ENCODE measurements around the gene CDC25B.

The CDC25B gene

GRCh38 chr20:3782597-3782996, 13.5 kb upstream of the CDC25B start:
- no peak overlapping the region for H2BK15ac ChIP-seq (replicated peaks; ENCODE audit: low read depth)
- WGBS (ENCODE audit: extremely low coverage, insufficient coverage, low lambda C conversion rate): no CpG with 5 or more reads among the region's 6 CpGs
- H3K79me2 ChIP-seq (ENCODE audit: control insufficient read depth, insufficient read depth, low read length): peaks cover 7% of the 10 kb centered on the region
- H3K18ac ChIP-seq (ENCODE audit: low read length): no peak overlapping the region
- no peak overlapping the region for H3K56ac ChIP-seq (ENCODE audit: low read length)
- peaks cover 18% of the 10 kb centered on the region for H3K79me1 ChIP-seq (ENCODE audit: low read length)
- H4K8ac ChIP-seq (ENCODE audit: low read depth, low read length): no peak overlapping the region
- H3K36me3 ChIP-seq (ENCODE audit: control insufficient read depth, insufficient read depth, low read length): peaks cover 3% of the 10 kb centered on the region
- H3K4me3 ChIP-seq (ENCODE audit: low read length): no peak overlapping the region
- DNase-seq: no peak
- no peak overlapping the region for H3K27ac ChIP-seq (ENCODE audit: low read depth, low read length)
- H4K5ac ChIP-seq (ENCODE audit: low read length): no peak overlapping the region
- H3K4me1 ChIP-seq (ENCODE audit: control insufficient read depth, low read depth, low read length): no peaks in the 10 kb centered on the region
- no peak overlapping the region for H2AK5ac ChIP-seq (ENCODE audit: low read length)
- H2BK5ac ChIP-seq (ENCODE audit: low read length): no peak overlapping the region
- H3K9ac ChIP-seq (ENCODE audit: low read length): no peak overlapping the region
- H3K4me2 ChIP-seq (ENCODE audit: low read length): no peak overlapping the region
- peaks cover 4% of the 10 kb centered on the region for H3K27me3 ChIP-seq (ENCODE audit: insufficient read depth, low read length, poor library complexity)
- H2BK120ac ChIP-seq (ENCODE audit: low read depth, low read length): no peak overlapping the region
- no peak overlapping the region for H3K23ac ChIP-seq (ENCODE audit: low read length)
- H3K4ac ChIP-seq (ENCODE audit: low read depth, low read length): no peak overlapping the region

DNA sequence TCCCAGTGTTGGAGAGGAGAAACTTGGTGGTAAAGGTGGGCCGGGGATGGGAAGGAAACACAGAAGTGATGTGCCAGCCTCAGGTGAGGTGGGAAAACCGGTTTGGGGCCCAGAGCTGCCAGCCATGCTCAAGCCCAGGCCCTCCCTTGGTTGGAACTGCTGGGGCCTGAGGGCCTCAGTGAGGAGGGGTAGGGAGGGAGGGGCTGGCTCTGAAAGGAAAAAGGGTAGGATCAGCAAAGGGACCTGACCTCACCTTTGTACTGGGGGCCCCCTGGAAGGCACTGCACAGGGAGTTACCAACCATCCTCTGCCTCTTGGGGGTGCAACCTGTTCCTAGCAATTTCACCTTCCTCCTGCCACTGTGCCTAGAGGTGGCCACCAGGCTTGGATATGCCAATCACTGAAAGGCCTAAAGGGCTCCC, 13.0 kb upstream of the CDC25B start:
- no peak overlapping the region for H3K56ac ChIP-seq (ENCODE audit: low read length)
- WGBS (ENCODE audit: extremely low coverage, insufficient coverage, low lambda C conversion rate): no CpG with 5 or more reads among the region's 2 CpGs
- no peak overlapping the region for H4K8ac ChIP-seq (ENCODE audit: low read depth, low read length)
- no peak overlapping the region for H3K4me2 ChIP-seq (ENCODE audit: low read length)
- no peak for DNase-seq
- peaks cover 18% of the 10 kb centered on the region for H3K79me1 ChIP-seq (ENCODE audit: low read length)
- no peak overlapping the region for H2BK5ac ChIP-seq (ENCODE audit: low read length)
- peaks cover 7% of the 10 kb centered on the region for H3K79me2 ChIP-seq (ENCODE audit: control insufficient read depth, insufficient read depth, low read length)
- peaks cover 4% of the 10 kb centered on the region for H3K27me3 ChIP-seq (ENCODE audit: insufficient read depth, low read length, poor library complexity)
- no peak overlapping the region for H3K9ac ChIP-seq (ENCODE audit: low read length)
- no peak overlapping the region for H3K4me3 ChIP-seq (ENCODE audit: low read length)
- no peak overlapping the region for H2BK120ac ChIP-seq (ENCODE audit: low read depth, low read length)
- H3K4ac ChIP-seq (ENCODE audit: low read depth, low read length): no peak overlapping the region
- no peak overlapping the region for H4K5ac ChIP-seq (ENCODE audit: low read length)
- H3K23ac ChIP-seq (ENCODE audit: low read length): no peak overlapping the region
- H3K18ac ChIP-seq (ENCODE audit: low read length): no peak overlapping the region
- H3K27ac ChIP-seq (ENCODE audit: low read depth, low read length): no peak overlapping the region
- H2AK5ac ChIP-seq (ENCODE audit: low read length): no peak overlapping the region
- no peak overlapping the region for H2BK15ac ChIP-seq (replicated peaks; ENCODE audit: low read depth)
- H3K4me1 ChIP-seq (ENCODE audit: control insufficient read depth, low read depth, low read length): no peaks in the 10 kb centered on the region
- peaks cover 3% of the 10 kb centered on the region for H3K36me3 ChIP-seq (ENCODE audit: control insufficient read depth, insufficient read depth, low read length)

DNA sequence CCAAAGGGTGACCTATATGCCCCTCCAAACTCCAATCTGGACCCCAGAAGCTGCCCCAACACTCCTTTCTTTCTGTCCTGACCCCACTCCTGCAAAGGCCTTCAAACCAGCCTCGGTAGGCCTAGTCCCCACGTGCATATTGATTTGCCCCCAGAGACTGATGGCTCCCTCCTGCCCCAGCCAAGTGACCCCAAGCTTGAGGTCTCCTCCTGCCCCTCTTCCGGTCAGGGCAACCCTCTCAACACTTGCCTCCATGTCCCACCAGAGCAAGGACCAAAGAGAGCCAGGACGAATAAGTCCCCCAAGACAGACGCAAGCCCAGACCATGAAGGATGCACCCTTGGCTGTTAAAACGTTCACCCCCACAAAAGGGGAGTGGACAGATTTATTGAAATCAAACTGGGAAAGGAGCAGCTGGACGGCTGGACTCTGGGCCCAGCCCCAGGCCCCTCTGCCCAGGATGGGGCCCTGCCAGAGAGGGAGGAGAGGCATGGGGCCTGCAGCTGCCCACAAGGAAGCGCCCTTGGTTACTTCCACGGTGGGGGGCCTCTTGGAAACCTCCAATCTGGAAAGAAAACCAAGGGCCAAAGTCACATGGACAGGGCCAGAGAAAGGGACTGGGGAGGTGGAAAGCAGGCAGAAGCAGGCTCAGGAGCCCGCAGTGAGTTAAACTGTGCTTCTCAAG, 12.5 kb upstream of the CDC25B start:
- H3K79me1 ChIP-seq (ENCODE audit: low read length): peaks cover 18% of the 10 kb centered on the region
- no peak overlapping the region for H2BK120ac ChIP-seq (ENCODE audit: low read depth, low read length)
- H3K23ac ChIP-seq (ENCODE audit: low read length): no peak overlapping the region
- no peak for DNase-seq
- no peak overlapping the region for H3K4me2 ChIP-seq (ENCODE audit: low read length)
- no peak overlapping the region for H3K4me3 ChIP-seq (ENCODE audit: low read length)
- no peak overlapping the region for H2AK5ac ChIP-seq (ENCODE audit: low read length)
- no peak overlapping the region for H3K4ac ChIP-seq (ENCODE audit: low read depth, low read length)
- no peak overlapping the region for H4K5ac ChIP-seq (ENCODE audit: low read length)
- peaks cover 7% of the 10 kb centered on the region for H3K79me2 ChIP-seq (ENCODE audit: control insufficient read depth, insufficient read depth, low read length)
- no peak overlapping the region for H3K27ac ChIP-seq (ENCODE audit: low read depth, low read length)
- H4K8ac ChIP-seq (ENCODE audit: low read depth, low read length): no peak overlapping the region
- H3K18ac ChIP-seq (ENCODE audit: low read length): no peak overlapping the region
- H3K9ac ChIP-seq (ENCODE audit: low read length): no peak overlapping the region
- no peak overlapping the region for H2BK15ac ChIP-seq (replicated peaks; ENCODE audit: low read depth)
- H3K4me1 ChIP-seq (ENCODE audit: control insufficient read depth, low read depth, low read length): no peaks in the 10 kb centered on the region
- H3K56ac ChIP-seq (ENCODE audit: low read length): no peak overlapping the region
- peaks cover 3% of the 10 kb centered on the region for H3K27me3 ChIP-seq (ENCODE audit: insufficient read depth, low read length, poor library complexity)
- peaks cover 3% of the 10 kb centered on the region for H3K36me3 ChIP-seq (ENCODE audit: control insufficient read depth, insufficient read depth, low read length)
- no CpG with 5 or more reads among the region's 10 CpGs for WGBS (ENCODE audit: extremely low coverage, insufficient coverage, low lambda C conversion rate)
- no peak overlapping the region for H2BK5ac ChIP-seq (ENCODE audit: low read length)

DNA sequence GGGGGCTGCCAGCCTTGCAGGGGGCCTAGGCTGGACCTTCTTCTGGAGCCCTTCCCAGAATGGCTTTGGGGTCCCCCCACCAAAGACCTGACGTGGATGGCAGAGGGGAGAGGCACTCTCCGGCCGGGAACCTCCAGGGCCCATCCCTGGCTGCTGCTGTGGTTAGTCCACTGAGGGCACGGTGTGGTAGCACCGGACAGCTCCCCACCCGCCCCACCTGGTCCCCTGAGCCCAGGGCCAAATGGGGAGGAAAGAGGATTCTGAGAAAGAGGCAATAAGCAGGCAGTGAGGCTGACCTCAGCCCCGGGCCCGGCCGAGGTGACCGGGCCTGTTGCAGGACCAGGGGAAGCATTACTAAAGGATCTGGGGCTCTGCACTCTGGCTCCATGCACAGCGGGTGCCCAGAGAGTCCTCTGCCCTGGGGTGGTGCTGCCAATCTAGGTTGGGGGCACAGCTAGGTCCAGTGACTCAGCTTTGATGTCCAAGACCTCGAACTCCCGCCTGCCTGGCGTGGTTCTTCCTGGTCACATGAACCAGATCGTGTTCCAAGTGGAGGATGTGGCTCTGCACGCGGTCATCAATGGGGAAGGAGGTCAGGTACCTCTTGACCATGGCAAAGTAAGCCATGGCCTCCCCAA, 11.8 kb upstream of the CDC25B start:
- Histone ChIP-seq H3K27ac (ENCODE audit: low read depth, low read length) (no peak overlapping the region), H3K23ac (ENCODE audit: low read length) (no peak overlapping the region), H3K18ac (ENCODE audit: low read length) (no peak overlapping the region), H2BK5ac (ENCODE audit: low read length) (no peak overlapping the region), H3K4ac (ENCODE audit: low read depth, low read length) (no peak overlapping the region), H3K36me3 (ENCODE audit: control insufficient read depth, insufficient read depth, low read length) (peaks cover 3% of the 10 kb centered on the region), H2AK5ac (ENCODE audit: low read length) (no peak overlapping the region), H2BK15ac (replicated peaks; ENCODE audit: low read depth) (no peak overlapping the region), H3K56ac (ENCODE audit: low read length) (no peak overlapping the region), H3K4me1 (ENCODE audit: control insufficient read depth, low read depth, low read length) (no peaks in the 10 kb centered on the region), H3K4me2 (ENCODE audit: low read length) (no peak overlapping the region), H3K9ac (ENCODE audit: low read length) (no peak overlapping the region), H2BK120ac (ENCODE audit: low read depth, low read length) (no peak overlapping the region), H3K4me3 (ENCODE audit: low read length) (no peak overlapping the region), H3K79me2 (ENCODE audit: control insufficient read depth, insufficient read depth, low read length) (peaks cover 7% of the 10 kb centered on the region), H3K79me1 (ENCODE audit: low read length) (peaks cover 18% of the 10 kb centered on the region), H4K8ac (ENCODE audit: low read depth, low read length) (no peak overlapping the region), H3K27me3 (ENCODE audit: insufficient read depth, low read length, poor library complexity) (peaks cover 1% of the 10 kb centered on the region), H4K5ac (ENCODE audit: low read length) (no peak overlapping the region)
- no peak for DNase-seq
- no CpG with 5 or more reads among the region's 17 CpGs for WGBS (ENCODE audit: extremely low coverage, insufficient coverage, low lambda C conversion rate)

DNA sequence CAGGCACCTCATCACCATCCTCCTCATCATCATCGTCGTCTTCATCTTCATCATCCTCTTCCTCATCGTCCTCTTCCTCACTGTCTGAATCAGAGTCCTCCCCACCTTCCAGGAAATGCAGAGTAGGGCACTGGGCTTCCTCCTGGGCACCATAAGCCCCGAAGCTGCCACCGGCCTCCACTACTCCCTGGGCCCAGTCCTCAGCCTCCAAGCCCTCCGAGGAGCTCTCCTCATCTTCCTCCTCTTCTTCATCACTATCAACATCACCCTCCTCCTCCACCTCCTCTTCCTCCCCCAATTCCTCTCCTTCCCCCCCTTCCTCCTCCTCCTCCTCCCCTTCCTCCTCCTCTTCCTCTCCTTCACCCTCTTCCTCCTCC, 11.3 kb upstream of the CDC25B start:
- no peak overlapping the region for H3K4me3 ChIP-seq (ENCODE audit: low read length)
- no peak overlapping the region for H2AK5ac ChIP-seq (ENCODE audit: low read length)
- H3K27me3 ChIP-seq (ENCODE audit: insufficient read depth, low read length, poor library complexity): no peaks in the 10 kb centered on the region
- H3K79me2 ChIP-seq (ENCODE audit: control insufficient read depth, insufficient read depth, low read length): peaks cover 7% of the 10 kb centered on the region
- H3K4me2 ChIP-seq (ENCODE audit: low read length): no peak overlapping the region
- H2BK15ac ChIP-seq (replicated peaks; ENCODE audit: low read depth): no peak overlapping the region
- DNase-seq: no peak
- peaks cover 18% of the 10 kb centered on the region for H3K79me1 ChIP-seq (ENCODE audit: low read length)
- 100% methylated on average over 3 of the region's 6 CpGs for WGBS (ENCODE audit: extremely low coverage, insufficient coverage, low lambda C conversion rate)
- H3K4me1 ChIP-seq (ENCODE audit: control insufficient read depth, low read depth, low read length): no peaks in the 10 kb centered on the region
- H4K8ac ChIP-seq (ENCODE audit: low read depth, low read length): no peak overlapping the region
- H3K23ac ChIP-seq (ENCODE audit: low read length): no peak overlapping the region
- H3K18ac ChIP-seq (ENCODE audit: low read length): no peak overlapping the region
- H2BK5ac ChIP-seq (ENCODE audit: low read length): no peak overlapping the region
- H3K56ac ChIP-seq (ENCODE audit: low read length): peak overlapping the region; percentile 95
- peak overlapping the region; percentile 90 for H3K9ac ChIP-seq (ENCODE audit: low read length)
- H3K36me3 ChIP-seq (ENCODE audit: control insufficient read depth, insufficient read depth, low read length): peaks cover 3% of the 10 kb centered on the region
- H3K27ac ChIP-seq (ENCODE audit: low read depth, low read length): no peak overlapping the region
- no peak overlapping the region for H2BK120ac ChIP-seq (ENCODE audit: low read depth, low read length)
- H4K5ac ChIP-seq (ENCODE audit: low read length): no peak overlapping the region
- no peak overlapping the region for H3K4ac ChIP-seq (ENCODE audit: low read depth, low read length)
